IMR-90 (cell line): ENCODE measurements around the gene FHL2. TPM values are rescaled to one million over a fixed set of nuclear protein-coding genes. Genes with fewer than 3 reads are reported as not detected.
"Not testable (repeated sequence)": the region's sequence is repeated elsewhere in the genome, so short reads cannot be mapped to it uniquely, and the experiment has no call there.

Source experiments
- ATAC-seq: fragments of 200-7000 bp; cut with Tn5 transposase; 2 replicates; pipeline ENCODE4 v1.9.1; 2020; ENCODE audit warnings: low read depth, mild to moderate bottlenecking, moderate library complexity
- BruUV-seq: library from RNA; stranded (reverse); fragments of 400-500 nt; replicated peaks from 2 replicates; lab custom pipeline; 2021; lab: Mats Ljungman, UMichigan
- CTCF ChIA-PET: fragments of 300-600 bp; formaldehyde crosslinking; extraction: SDS; loops from one replicate; lab custom pipeline; 2021; ENCODE audit warnings: antibody characterized with exemption; lab: Yijun Ruan, JAX
- POLR2A ChIA-PET: fragments of 300-600 bp; sonication (Branson Sonifier 250); formaldehyde crosslinking; loops from one replicate; lab custom pipeline; 2022; ENCODE audit warnings: antibody characterized with exemption; ENCODE audit not compliant: unreplicated experiment; lab: Charles Lee
- DNase-seq: peaks from one replicate; pipeline ENCODE4 v3.0.0; 2013
- H2AFZ ChIP-seq: replicated peaks from 2 replicates; pipeline ENCODE3; 2013; ENCODE audit warnings: low read length, mild to moderate bottlenecking; ENCODE audit not compliant: poor library complexity
- H2AK5ac ChIP-seq: 2 replicates; pipeline ENCODE4 v1.6.1; 2013; ENCODE audit warnings: low read depth, low read length, inconsistent platforms
- H2AK9ac ChIP-seq: replicated peaks from 2 replicates; pipeline ENCODE3; 2013; ENCODE audit warnings: mild to moderate bottlenecking, low read depth, low read length, moderate library complexity; ENCODE audit not compliant: poor library complexity
- H2BK120ac ChIP-seq: 2 replicates; pipeline ENCODE4 v1.6.1; 2013; ENCODE audit warnings: low read depth, low read length, inconsistent platforms
- H2BK15ac ChIP-seq: 3 replicates; pipeline ENCODE4 v1.6.1; 2013; ENCODE audit warnings: low read depth, low read length, inconsistent platforms
- H2BK20ac ChIP-seq: 2 replicates; pipeline ENCODE4 v1.6.1; 2013; ENCODE audit warnings: low read depth, mild to moderate bottlenecking, inconsistent platforms, low read length, moderate library complexity
- H2BK5ac ChIP-seq: 2 replicates; pipeline ENCODE4 v1.6.1; 2013; ENCODE audit warnings: mild to moderate bottlenecking, low read depth, low read length, inconsistent platforms; ENCODE audit not compliant: poor library complexity, severe bottlenecking
- H3K14ac ChIP-seq: replicated peaks from 2 replicates; pipeline ENCODE4 v1.6.1; 2013; ENCODE audit warnings: low read depth, low read length, inconsistent platforms
- H3K18ac ChIP-seq: 2 replicates; pipeline ENCODE4 v1.6.1; 2013; ENCODE audit warnings: low read depth, low read length, control low read depth
- H3K23ac ChIP-seq: 2 replicates; pipeline ENCODE4 v1.6.1; 2013; ENCODE audit warnings: low read depth, low read length, inconsistent platforms
- H3K27ac ChIP-seq: 2 replicates; pipeline ENCODE4 v1.5.1; 2013; ENCODE audit warnings: mild to moderate bottlenecking, control low read depth, low read length; ENCODE audit not compliant: insufficient read depth
- H3K27me3 ChIP-seq: 2 replicates; pipeline ENCODE4 v1.6.1; 2013; ENCODE audit warnings: low read length; ENCODE audit not compliant: control insufficient read depth, insufficient read depth
- H3K36me3 ChIP-seq: 2 replicates; pipeline ENCODE4 v1.6.1; 2013; ENCODE audit warnings: low read length, mixed read lengths; ENCODE audit not compliant: control insufficient read depth, insufficient read depth
- H3K4ac ChIP-seq: 2 replicates; pipeline ENCODE4 v1.6.1; 2013; ENCODE audit warnings: low read depth, low read length, inconsistent platforms
- H3K4me1 ChIP-seq: 2 replicates; pipeline ENCODE4 v1.6.1; 2013; ENCODE audit warnings: low read length, mixed read lengths; ENCODE audit not compliant: control insufficient read depth, insufficient read depth
- H3K4me2 ChIP-seq: 2 replicates; pipeline ENCODE4 v1.6.1; 2013; ENCODE audit warnings: low read depth, mild to moderate bottlenecking, control low read depth, low read length, moderate library complexity
- H3K4me3 ChIP-seq: 2 replicates; pipeline ENCODE4 v1.5.1; 2013; ENCODE audit warnings: low read depth, mild to moderate bottlenecking, control low read depth, low read length, moderate library complexity; ENCODE audit not compliant: insufficient read depth
- H3K56ac ChIP-seq: 2 replicates; pipeline ENCODE4 v1.6.1; 2013; ENCODE audit warnings: low read length, inconsistent platforms; ENCODE audit not compliant: insufficient read depth; ENCODE audit errors: extremely low read depth
- H3K79me1 ChIP-seq, 2 experiments: 2 replicates each; pipeline ENCODE4 v1.6.1; 2013; ENCODE audit warnings: low read length in 2 of 2, inconsistent platforms in 1 of 2, low read depth in 1 of 2
- H3K9ac ChIP-seq: 2 replicates; pipeline ENCODE4 v1.6.1; 2013; ENCODE audit warnings: low read depth, low read length, control low read depth
- H3K9me1 ChIP-seq: 2 replicates; pipeline ENCODE4 v1.6.1; 2013; ENCODE audit warnings: low read length, inconsistent platforms; ENCODE audit not compliant: insufficient read depth
- H3K9me3 ChIP-seq: 2 replicates; pipeline ENCODE4 v1.6.1; 2013; ENCODE audit warnings: low read length; ENCODE audit not compliant: control insufficient read depth, insufficient read depth
- H4K20me1 ChIP-seq: 2 replicates; pipeline ENCODE4 v1.6.1; 2013; ENCODE audit warnings: low read length, inconsistent platforms; ENCODE audit not compliant: insufficient read depth
- H4K5ac ChIP-seq: 2 replicates; pipeline ENCODE4 v1.6.1; 2013; ENCODE audit warnings: mild to moderate bottlenecking, low read depth, low read length, control low read depth
- H4K8ac ChIP-seq, 2 experiments: 2 replicates each; pipeline ENCODE4 v1.6.1; 2013; ENCODE audit warnings: low read depth in 2 of 2, low read length in 2 of 2, control low read depth in 1 of 2, inconsistent platforms in 1 of 2
- H4K91ac ChIP-seq: 2 replicates; pipeline ENCODE4 v1.6.1; 2013; ENCODE audit warnings: low read depth, low read length, inconsistent platforms; ENCODE audit not compliant: insufficient read depth
- BHLHE40 ChIP-seq: fragments of 150-350 bp; IDR thresholded peaks from 2 replicates; pipeline ENCODE4 v1.6.1; 2016; ENCODE audit warnings: mild to moderate bottlenecking, low read depth, low read length
- CEBPB ChIP-seq: IDR thresholded peaks from 2 replicates; pipeline ENCODE4 v1.6.1; 2012; ENCODE audit warnings: low read depth, low read length, improper control_type of control experiment
- CTCF ChIP-seq: conservative IDR thresholded peaks from 2 replicates; pipeline ENCODE4 v1.5.1; 2012; ENCODE audit warnings: mild to moderate bottlenecking, low read depth, low read length, improper control_type of control experiment
- FOS ChIP-seq: fragments of 150-350 bp; IDR thresholded peaks from 2 replicates; pipeline ENCODE4 v1.6.1; 2016; ENCODE audit warnings: low read depth, low read length
- RCOR1 ChIP-seq: IDR thresholded peaks from 2 replicates; pipeline ENCODE4 v1.6.1; 2012; ENCODE audit warnings: mild to moderate bottlenecking, low read length, improper control_type of control experiment; ENCODE audit not compliant: insufficient replicate concordance
- WGBS, 2 experiments: methylation state at CpG; one replicate each; pipeline versions ENCODE4 v1.1.5 to v1.1.7; 2013; ENCODE audit warnings: missing lambda C conversion rate in 2 of 2; ENCODE audit not compliant: insufficient read length in 1 of 2; ENCODE audit errors: extremely low coverage in 2 of 2; 5-methylcytosine and 5-hydroxymethylcytosine counted together
- dilution Hi-C: fragments of 300-500 bp; cut with HindIII; formaldehyde crosslinking; loops from one replicate; pipeline ENCODE4 v1.14.3; 2018; ENCODE audit warnings: low sequenced_read_pairs; ENCODE audit not compliant: unreplicated experiment
- in situ Hi-C: fragments of 300-500 bp; cut with MboI; formaldehyde crosslinking; loops from 3 replicates; pipeline ENCODE4 v1.14.3; 2019; ENCODE audit warnings: low sequenced_read_pairs, inconsistent platforms, mixed read lengths
- intact Hi-C: fragments of 100-400 bp; cut with micrococcal nuclease; formaldehyde crosslinking; loops from 2 replicates; pipeline ENCODE4 v1.10.0; 2022
- polyA plus RNA-seq, 3 experiments: library from polyadenylated mRNA; depleted of rRNA; stranded (reverse); fragments of >200 nt; gene quantifications; 2 replicates each; pipeline ENCODE4 v1.2.3, GENCODE V29; 2012; ENCODE audit warnings: low replicate concordance in 1 of 3
- total RNA-seq: library from RNA; depleted of rRNA; stranded (reverse); fragments of >200 nt; gene quantifications from 2 replicates; pipeline ENCODE4 v1.2.3, GENCODE V29; 2012

Gene FHL2
- total and polyA plus RNA-seq, 2 of the 4 experiments (the other 2 are of a cell fraction): 464 to 550 TPM

GRCh38 chr2:105327690-105328089, 71.2 kb downstream of the FHL2 start:
- TF ChIP-seq CEBPB (0 out of 2 replicates have a peak, but pooled peaks have one; percentile 18), FOS (no peak), RCOR1 (no peak), CTCF (no peak), BHLHE40 (no peak)
- H4K91ac ChIP-seq: no peak overlapping the region
- no peak overlapping the region for H3K56ac ChIP-seq
- H3K4me1 ChIP-seq: peaks cover 21% of the 10 kb centered on the region
- no peaks in the 10 kb centered on the region for H3K9me3 ChIP-seq
- H3K23ac ChIP-seq: no peak overlapping the region
- in situ Hi-C loops (loop anchor here (25.0 kb wide), 1 partner anchor 460 kb away; no protein-coding TSS in a partner anchor), intact Hi-C loops (no loop called here), dilution Hi-C loops (no loop called here)
- no peak overlapping the region for H4K5ac ChIP-seq
- peaks cover 50 to 63% of the 10 kb centered on the region in 2 experiments for H3K79me1 ChIP-seq
- H3K14ac ChIP-seq: peak overlapping the region; percentile 47; the same call in 1 of the 2 replicates
- no peak overlapping the region for H2BK20ac ChIP-seq
- ATAC-seq (no peak), DNase-seq (no peak)
- H4K20me1 ChIP-seq: peaks cover 5% of the 10 kb centered on the region; the same call in 1 of the 2 replicates
- H3K27ac ChIP-seq: no peak overlapping the region
- no peak overlapping the region for H3K9ac ChIP-seq
- H2AK9ac ChIP-seq: no peak overlapping the region
- no peaks in the 10 kb centered on the region for H3K27me3 ChIP-seq
- ChIA-PET POLR2A (no interaction called here), CTCF (no interaction called here)
- no peak overlapping the region for H2BK15ac ChIP-seq
- no peak overlapping the region for H2AK5ac ChIP-seq
- no peak overlapping the region for H3K4ac ChIP-seq
- H3K9me1 ChIP-seq: peaks cover 27% of the 10 kb centered on the region
- no peak overlapping the region for H4K8ac ChIP-seq
- no peak overlapping the region for H3K18ac ChIP-seq
- no peak overlapping the region for H3K4me2 ChIP-seq
- no peak overlapping the region for H2BK5ac ChIP-seq
- H2BK120ac ChIP-seq: no peak overlapping the region
- H3K36me3 ChIP-seq: no peaks in the 10 kb centered on the region
- no CpG with 5 or more reads among the region's 2 CpGs for WGBS, 2 experiments
- no peak overlapping the region for H3K4me3 ChIP-seq
- H2AFZ ChIP-seq: no peak overlapping the region
- no TSS peak for BruUV-seq

DNA sequence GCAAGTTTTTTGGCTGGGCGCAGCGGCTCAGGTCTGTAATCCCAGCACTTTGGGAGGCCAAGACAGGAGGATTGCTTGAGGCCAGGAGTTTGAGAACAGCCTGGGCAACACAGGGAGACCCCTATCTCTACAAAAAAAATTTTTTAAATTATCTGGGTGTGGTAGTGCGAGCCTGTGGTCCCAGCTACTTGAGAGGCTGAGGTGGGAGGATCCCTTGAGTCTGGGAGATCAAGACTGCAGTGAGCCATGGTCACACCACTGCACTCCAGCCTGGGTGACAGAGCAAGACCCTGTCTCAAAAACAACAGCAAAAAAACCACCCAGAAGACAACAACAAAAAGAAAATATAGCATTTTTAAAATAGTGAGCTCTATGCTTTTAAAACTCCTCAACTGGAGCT, 71.6 kb downstream of the FHL2 start:
- H2BK20ac ChIP-seq, H4K91ac ChIP-seq, H2AK9ac ChIP-seq, H3K27ac ChIP-seq, H3K4me2 ChIP-seq, H2AFZ ChIP-seq, H2BK5ac ChIP-seq, H3K36me3 ChIP-seq, H3K4ac ChIP-seq, H3K27me3 ChIP-seq, H3K9me3 ChIP-seq, H3K4me3 ChIP-seq, H3K23ac ChIP-seq, H2BK120ac ChIP-seq, H4K5ac ChIP-seq, intact Hi-C loops, H3K56ac ChIP-seq, H4K20me1 ChIP-seq, dilution Hi-C loops, ATAC-seq, H4K8ac ChIP-seq, H3K14ac ChIP-seq, H3K9ac ChIP-seq, H2AK5ac ChIP-seq, BruUV-seq, H3K18ac ChIP-seq, H2BK15ac ChIP-seq, POLR2A ChIA-PET, DNase-seq: not testable (repeated sequence)
- H3K79me1 ChIP-seq: peaks cover 50 to 67% of the 10 kb centered on the region in 2 experiments
- WGBS, 2 experiments: no CpG with 5 or more reads among the region's 3 CpGs
- in situ Hi-C loops: loop anchor here (25.0 kb wide), 1 partner anchor 460 kb away; no protein-coding TSS in a partner anchor
- CTCF ChIA-PET: interaction anchor here (0.7 kb wide), 1 partner anchor 194 kb away, joined by 3 read pairs; no protein-coding TSS in a partner anchor
- H3K4me1 ChIP-seq: peaks cover 21% of the 10 kb centered on the region
- H3K9me1 ChIP-seq: peaks cover 27% of the 10 kb centered on the region
